ENCODE measurements around the gene ZNF787.

ZNF787 gene

DNA sequence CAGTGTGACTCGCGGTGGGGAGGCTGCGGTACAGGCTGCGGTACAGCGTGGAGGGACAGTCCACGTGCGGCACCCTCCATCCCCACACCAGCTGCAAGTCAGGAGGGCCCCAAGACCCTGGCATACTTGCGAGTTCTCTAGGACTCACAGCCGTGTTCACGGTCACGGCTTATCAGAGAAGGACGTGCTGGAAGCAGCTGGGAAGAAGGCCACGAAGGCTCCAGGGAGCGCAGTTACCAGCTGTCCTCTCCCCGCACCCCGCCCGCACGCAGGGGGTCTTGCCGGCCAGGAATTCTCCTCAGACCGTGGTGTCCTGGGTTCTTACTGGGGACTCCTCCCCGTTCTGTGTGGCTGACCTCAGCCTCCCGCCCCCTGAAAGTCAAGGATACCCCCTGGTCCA lies 26.2 kb upstream of the ZNF787 start:
- H2AFZ ChIP-seq (ENCODE audit: low read depth) = no peak overlapping the region
- H3K79me2 ChIP-seq (ENCODE audit: insufficient read depth, low read depth) = 0 out of 2 replicates have a peak, but pooled peaks cover 2% of the 10 kb centered on the region
- H3K27me3 ChIP-seq (ENCODE audit: insufficient read depth, low read depth) = no peaks in the 10 kb centered on the region
- no peaks in the 10 kb centered on the region for H3K4me1 ChIP-seq (ENCODE audit: low read depth, poor library complexity, severe bottlenecking)
- H3K4me3 ChIP-seq (IDR thresholded peaks at IDR 0.05; ENCODE audit: insufficient read depth, low read depth, low read length) = no peak overlapping the region
- H4K20me1 ChIP-seq (ENCODE audit: insufficient read depth) = no peaks in the 10 kb centered on the region
- TF ChIP-seq, protein P1, sequence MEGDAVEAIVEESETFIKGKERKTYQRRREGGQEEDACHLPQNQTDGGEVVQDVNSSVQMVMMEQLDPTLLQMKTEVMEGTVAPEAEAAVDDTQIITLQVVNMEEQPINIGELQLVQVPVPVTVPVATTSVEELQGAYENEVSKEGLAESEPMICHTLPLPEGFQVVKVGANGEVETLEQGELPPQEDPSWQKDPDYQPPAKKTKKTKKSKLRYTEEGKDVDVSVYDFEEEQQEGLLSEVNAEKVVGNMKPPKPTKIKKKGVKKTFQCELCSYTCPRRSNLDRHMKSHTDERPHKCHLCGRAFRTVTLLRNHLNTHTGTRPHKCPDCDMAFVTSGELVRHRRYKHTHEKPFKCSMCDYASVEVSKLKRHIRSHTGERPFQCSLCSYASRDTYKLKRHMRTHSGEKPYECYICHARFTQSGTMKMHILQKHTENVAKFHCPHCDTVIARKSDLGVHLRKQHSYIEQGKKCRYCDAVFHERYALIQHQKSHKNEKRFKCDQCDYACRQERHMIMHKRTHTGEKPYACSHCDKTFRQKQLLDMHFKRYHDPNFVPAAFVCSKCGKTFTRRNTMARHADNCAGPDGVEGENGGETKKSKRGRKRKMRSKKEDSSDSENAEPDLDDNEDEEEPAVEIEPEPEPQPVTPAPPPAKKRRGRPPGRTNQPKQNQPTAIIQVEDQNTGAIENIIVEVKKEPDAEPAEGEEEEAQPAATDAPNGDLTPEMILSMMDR (conservative IDR thresholded peaks at IDR 0.05; ENCODE audit: low read depth, low read length) = no peak
- H3K27ac ChIP-seq = no peak overlapping the region
- no peak overlapping the region for H3K4me2 ChIP-seq
- H3K36me3 ChIP-seq (ENCODE audit: insufficient read depth) = no peaks in the 10 kb centered on the region
- H3K9ac ChIP-seq = no peak overlapping the region

DNA sequence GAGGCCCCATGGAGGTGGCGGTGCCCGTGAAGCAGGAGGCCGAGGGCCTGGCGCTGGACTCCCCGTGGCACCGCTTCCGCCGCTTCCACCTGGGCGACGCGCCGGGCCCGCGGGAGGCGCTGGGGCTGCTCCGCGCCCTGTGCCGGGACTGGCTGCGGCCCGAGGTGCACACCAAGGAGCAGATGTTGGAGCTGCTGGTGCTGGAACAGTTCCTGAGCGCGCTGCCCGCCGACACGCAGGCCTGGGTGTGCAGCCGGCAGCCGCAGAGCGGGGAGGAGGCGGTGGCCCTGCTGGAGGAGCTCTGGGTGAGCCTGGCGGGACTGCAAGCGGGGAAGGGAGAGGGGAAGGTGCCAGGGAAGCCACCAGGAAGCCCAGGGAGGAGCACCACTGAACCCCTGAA lies 25.8 kb upstream of the ZNF787 start:
- no peak overlapping the region for H2AFZ ChIP-seq (ENCODE audit: low read depth)
- H3K27me3 ChIP-seq (ENCODE audit: insufficient read depth, low read depth) = no peaks in the 10 kb centered on the region
- TF ChIP-seq, protein P1 (conservative IDR thresholded peaks at IDR 0.05; ENCODE audit: low read depth, low read length) = no peak
- no peaks in the 10 kb centered on the region for H4K20me1 ChIP-seq (ENCODE audit: insufficient read depth)
- no peak overlapping the region for H3K4me3 ChIP-seq (IDR thresholded peaks at IDR 0.05; ENCODE audit: insufficient read depth, low read depth, low read length)
- no peak overlapping the region for H3K4me2 ChIP-seq
- H3K36me3 ChIP-seq (ENCODE audit: insufficient read depth) = no peaks in the 10 kb centered on the region
- no peaks in the 10 kb centered on the region for H3K4me1 ChIP-seq (ENCODE audit: low read depth, poor library complexity, severe bottlenecking)
- peaks cover 5% of the 10 kb centered on the region; the same call in 1 of the 2 replicates for H3K79me2 ChIP-seq (ENCODE audit: insufficient read depth, low read depth)
- H3K9ac ChIP-seq = no peak overlapping the region
- H3K27ac ChIP-seq = no peak overlapping the region

DNA sequence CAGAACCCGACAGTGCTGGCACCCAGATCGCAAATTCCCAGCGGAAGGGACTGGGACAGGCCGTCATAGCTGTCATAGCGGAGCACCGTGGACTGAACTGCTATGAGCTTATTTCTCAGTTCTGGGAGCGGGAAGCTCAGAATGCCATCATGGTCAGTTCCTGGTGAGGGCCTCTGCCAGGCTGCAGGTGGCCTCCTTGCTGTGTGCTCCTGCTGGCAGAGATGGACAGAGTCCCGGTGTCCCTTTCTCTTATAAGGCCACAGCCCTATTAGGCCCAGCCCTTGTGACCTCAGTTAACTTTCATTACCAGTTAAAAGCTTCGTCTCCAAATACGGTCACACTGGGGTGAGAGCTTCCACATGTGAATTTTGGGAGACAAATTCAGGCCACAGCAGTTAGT lies 24.6 kb upstream of the ZNF787 start:
- Histone ChIP-seq H3K36me3 (ENCODE audit: insufficient read depth) (no peaks in the 10 kb centered on the region), H3K9ac (no peak overlapping the region), H3K27me3 (ENCODE audit: insufficient read depth, low read depth) (no peaks in the 10 kb centered on the region), H2AFZ (ENCODE audit: low read depth) (no peak overlapping the region), H4K20me1 (ENCODE audit: insufficient read depth) (no peaks in the 10 kb centered on the region), H3K4me2 (no peak overlapping the region), H3K79me2 (ENCODE audit: insufficient read depth, low read depth) (peaks cover 8% of the 10 kb centered on the region; the same call in 1 of the 2 replicates), H3K27ac (no peak overlapping the region), H3K4me3 (IDR thresholded peaks at IDR 0.05; ENCODE audit: insufficient read depth, low read depth, low read length) (no peak overlapping the region), H3K4me1 (ENCODE audit: low read depth, poor library complexity, severe bottlenecking) (no peaks in the 10 kb centered on the region)
- TF ChIP-seq, protein P1 (conservative IDR thresholded peaks at IDR 0.05; ENCODE audit: low read depth, low read length) = no peak

DNA sequence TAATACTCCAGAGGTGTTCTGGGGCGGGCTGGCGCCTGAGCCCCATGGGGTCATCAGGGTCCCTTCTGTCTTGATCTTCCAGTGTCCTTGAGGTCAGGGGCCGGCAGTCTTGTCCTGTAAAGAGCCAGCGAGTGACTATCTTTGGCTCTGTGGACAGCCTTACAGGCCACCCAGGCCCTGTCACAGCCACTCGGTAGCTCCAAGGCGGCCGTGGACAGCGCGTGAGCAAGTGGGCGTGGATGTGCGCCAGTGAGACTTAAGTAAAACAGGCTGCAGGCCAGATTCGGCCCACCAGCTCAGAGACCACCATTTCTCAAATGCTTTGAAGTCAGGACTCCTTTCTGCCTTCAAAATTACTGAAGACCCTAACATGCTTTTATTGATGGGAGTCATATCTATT lies 23.7 kb upstream of the ZNF787 start:
- Histone ChIP-seq H3K4me2 (no peak overlapping the region), H3K27ac (no peak overlapping the region), H3K79me2 (ENCODE audit: insufficient read depth, low read depth) (peaks cover 8% of the 10 kb centered on the region; the same call in 1 of the 2 replicates), H3K4me3 (IDR thresholded peaks at IDR 0.05; ENCODE audit: insufficient read depth, low read depth, low read length) (no peak overlapping the region), H2AFZ (ENCODE audit: low read depth) (no peak overlapping the region), H3K27me3 (ENCODE audit: insufficient read depth, low read depth) (no peaks in the 10 kb centered on the region), H3K36me3 (ENCODE audit: insufficient read depth) (no peaks in the 10 kb centered on the region), H4K20me1 (ENCODE audit: insufficient read depth) (no peaks in the 10 kb centered on the region), H3K4me1 (ENCODE audit: low read depth, poor library complexity, severe bottlenecking) (peaks cover 4% of the 10 kb centered on the region), H3K9ac (no peak overlapping the region)
- TF ChIP-seq, protein P1 (conservative IDR thresholded peaks at IDR 0.05; ENCODE audit: low read depth, low read length) = no peak
